A549 treated with CORT108297 at 1 μM for 4 hours (cell line): Measurements from ENCODE around the gene PCDHA6. TPM values are rescaled to one million over a fixed set of nuclear protein-coding genes. Genes with fewer than 3 reads are reported as not detected.

Experiments used
- total RNA-seq: library from RNA; stranded (reverse); fragments of 200-300 nt; extraction: Qiagen RNA extraction; gene quantifications from 5 replicates; pipeline ENCODE4 v1.2.3, GENCODE V29; 2022

The PCDHA6 gene
- total RNA-seq, 1 experiment from 2014 or later: 0.05 TPM

Other genes with a start within 250 kb of the PCDHA6 start
- gene CD14, start 194.8 kb upstream of the PCDHA6 start, total RNA-seq: 4.2 to 5.3 TPM (median 4.5 TPM) in 5 replicates
- 11.6 to 17.6 TPM (median 14.7 TPM) in 5 replicates for gene TMCO6, start 188.5 kb upstream of the PCDHA6 start, total RNA-seq
- gene NDUFA2, start 180.3 kb upstream of the PCDHA6 start, total RNA-seq: 101 to 133 TPM (median 119 TPM) in 5 replicates
- 83.4 to 125 TPM (median 91.1 TPM) in 5 replicates for gene IK, start 180.1 kb upstream of the PCDHA6 start, total RNA-seq
- gene WDR55, start 163.1 kb upstream of the PCDHA6 start, total RNA-seq: 27.6 to 30.9 TPM (median 29.4 TPM) in 5 replicates
- gene DND1, start 154.4 kb upstream of the PCDHA6 start, total RNA-seq: 0.44 to 1.0 TPM (median 0.92 TPM) in 5 replicates
- 75.2 to 87.0 TPM (median 79.6 TPM) in 5 replicates for gene HARS1, start 136.6 kb upstream of the PCDHA6 start, total RNA-seq
- 33.5 to 42.3 TPM (median 40.2 TPM) in 5 replicates for gene HARS2, start 136.5 kb upstream of the PCDHA6 start, total RNA-seq
- 80.9 to 136 TPM (median 89.0 TPM) in 5 replicates for gene ZMAT2, start 127.5 kb upstream of the PCDHA6 start, total RNA-seq
- 0.10 to 0.27 TPM (median 0.19 TPM) in 5 replicates for gene PCDHA1, start 41.8 kb upstream of the PCDHA6 start, total RNA-seq
- gene PCDHA2, start 33.1 kb upstream of the PCDHA6 start, total RNA-seq: 0.05 to 0.08 TPM (median 0.05 TPM) in 4 of 5 replicates, not detected in the other
- 0.88 to 1.1 TPM (median 0.96 TPM) in 5 replicates for gene PCDHA3, start 26.9 kb upstream of the PCDHA6 start, total RNA-seq
- gene PCDHA4, start 20.9 kb upstream of the PCDHA6 start, total RNA-seq: 1.5 to 2.2 TPM (median 1.6 TPM) in 5 replicates
- 0.47 to 0.79 TPM (median 0.70 TPM) in 5 replicates for gene PCDHA5, start 6.3 kb upstream of the PCDHA6 start, total RNA-seq
- 0.06 to 0.15 TPM (median 0.12 TPM) in 5 replicates for gene PCDHA7, start 6.3 kb downstream of the PCDHA6 start, total RNA-seq
- 0.02 to 0.13 TPM (median 0.05 TPM) in 5 replicates for gene PCDHA8, start 13.2 kb downstream of the PCDHA6 start, total RNA-seq
- 0.01 TPM in 1 of 5 replicates, not detected in the others for gene PCDHA9, start 20.4 kb downstream of the PCDHA6 start, total RNA-seq
- gene PCDHA10, start 27.9 kb downstream of the PCDHA6 start, total RNA-seq: 0.01 to 0.02 TPM (median 0.02 TPM) in 3 of 5 replicates, not detected in the others
- 0.08 to 0.40 TPM (median 0.10 TPM) in 5 replicates for gene PCDHA11, start 41.0 kb downstream of the PCDHA6 start, total RNA-seq
- 2.6 to 3.4 TPM (median 3.0 TPM) in 5 replicates for gene PCDHA12, start 47.3 kb downstream of the PCDHA6 start, total RNA-seq
- 0.05 to 0.20 TPM (median 0.06 TPM) in 3 of 5 replicates, not detected in the others for gene PCDHA13, start 54.2 kb downstream of the PCDHA6 start, total RNA-seq
- 1.3 to 1.9 TPM (median 1.7 TPM) in 5 replicates for gene PCDHAC1, start 98.3 kb downstream of the PCDHA6 start, total RNA-seq
- gene PCDHAC2, start 138.5 kb downstream of the PCDHA6 start, total RNA-seq: 2.9 to 3.6 TPM (median 3.2 TPM) in 5 replicates
- not detected in 5 replicates for gene PCDHB1, start 223.4 kb downstream of the PCDHA6 start, total RNA-seq